ENCODE measurements around the gene ERBB3.

The ERBB3 gene

DNA sequence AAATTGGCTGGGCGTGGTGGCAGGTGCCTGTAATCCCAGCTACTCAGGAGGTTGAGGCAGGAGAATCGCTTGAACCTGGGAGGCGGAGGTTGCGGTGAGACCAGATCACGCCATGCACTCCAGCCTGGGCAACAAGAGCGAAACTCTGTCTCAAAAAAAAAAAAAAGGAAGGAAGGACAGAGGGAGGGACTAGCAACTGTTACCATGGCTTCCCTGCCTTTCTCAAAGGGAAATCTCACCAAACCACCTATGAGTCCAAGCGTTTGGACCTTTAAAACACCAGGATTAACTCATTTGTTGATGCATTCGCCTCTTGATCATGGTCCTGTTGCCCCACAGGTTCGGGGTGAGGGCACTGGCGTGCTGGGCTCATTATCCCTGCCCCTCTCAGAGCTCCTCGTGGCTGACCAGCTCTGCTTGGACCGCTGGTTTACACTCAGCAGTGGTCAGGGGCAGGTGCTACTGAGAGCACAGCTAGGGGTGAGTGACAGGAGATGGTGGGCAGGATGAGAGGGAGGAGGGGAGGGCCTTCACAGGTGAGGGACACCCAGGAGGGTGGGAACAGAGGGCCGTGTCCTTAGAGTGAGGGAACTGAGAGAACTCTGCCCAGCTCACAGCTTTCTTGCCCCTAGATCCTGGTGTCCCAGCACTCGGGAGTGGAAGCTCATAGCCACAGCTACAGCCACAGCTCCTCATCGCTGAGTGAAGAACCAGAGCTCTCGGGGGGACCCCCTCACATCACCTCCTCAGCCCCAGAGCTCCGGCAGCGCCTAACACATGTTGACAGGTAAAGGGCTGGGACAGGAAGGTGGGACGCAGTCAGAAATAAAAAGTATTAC lies 62.2 kb downstream of the ERBB3 start:
- DNase-seq (ENCODE audit: low read depth, low spot score), result no peak
- H3K4me3 ChIP-seq (ENCODE audit: low read depth, low read length), result no peak overlapping the region
- ChIA-PET CTCF (interaction anchor here (1.4 to 2.9 kb wide), 3 partner anchors 13 to 47 kb away, joined by 3 to 10 read pairs (median 7); partner anchors contain the start of genes SMARCC2 and ZC3H10), POLR2A (interaction anchor here (2.7 kb wide), 1 partner anchor 14 kb away, joined by 7 read pairs; the partner anchor contains the start of gene ESYT1)
- TF ChIP-seq, protein P1, sequence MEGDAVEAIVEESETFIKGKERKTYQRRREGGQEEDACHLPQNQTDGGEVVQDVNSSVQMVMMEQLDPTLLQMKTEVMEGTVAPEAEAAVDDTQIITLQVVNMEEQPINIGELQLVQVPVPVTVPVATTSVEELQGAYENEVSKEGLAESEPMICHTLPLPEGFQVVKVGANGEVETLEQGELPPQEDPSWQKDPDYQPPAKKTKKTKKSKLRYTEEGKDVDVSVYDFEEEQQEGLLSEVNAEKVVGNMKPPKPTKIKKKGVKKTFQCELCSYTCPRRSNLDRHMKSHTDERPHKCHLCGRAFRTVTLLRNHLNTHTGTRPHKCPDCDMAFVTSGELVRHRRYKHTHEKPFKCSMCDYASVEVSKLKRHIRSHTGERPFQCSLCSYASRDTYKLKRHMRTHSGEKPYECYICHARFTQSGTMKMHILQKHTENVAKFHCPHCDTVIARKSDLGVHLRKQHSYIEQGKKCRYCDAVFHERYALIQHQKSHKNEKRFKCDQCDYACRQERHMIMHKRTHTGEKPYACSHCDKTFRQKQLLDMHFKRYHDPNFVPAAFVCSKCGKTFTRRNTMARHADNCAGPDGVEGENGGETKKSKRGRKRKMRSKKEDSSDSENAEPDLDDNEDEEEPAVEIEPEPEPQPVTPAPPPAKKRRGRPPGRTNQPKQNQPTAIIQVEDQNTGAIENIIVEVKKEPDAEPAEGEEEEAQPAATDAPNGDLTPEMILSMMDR (IDR thresholded peaks at IDR 0.05; ENCODE audit: insufficient read depth, low read length, missing control alignments), result no peak

DNA sequence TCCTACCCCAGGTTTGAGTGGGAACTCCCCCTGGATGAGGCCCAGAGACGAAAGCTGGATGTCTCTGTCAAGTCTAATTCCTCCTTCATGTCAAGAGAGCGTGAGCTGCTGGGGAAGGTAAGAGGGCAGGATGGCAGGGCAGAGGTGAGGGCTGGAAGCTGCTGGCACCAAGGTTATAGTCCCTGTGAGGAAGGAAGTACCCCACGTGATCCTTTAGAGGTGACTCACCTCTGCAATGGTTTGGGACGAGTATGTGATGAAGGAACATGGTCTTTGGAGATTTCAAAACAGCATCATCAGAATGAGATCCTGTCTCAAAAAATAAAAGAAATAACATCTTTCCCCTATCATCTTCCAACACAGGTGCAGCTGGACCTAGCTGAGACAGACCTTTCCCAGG lies 63.3 kb downstream of the ERBB3 start:
- H3K4me3 ChIP-seq (ENCODE audit: low read depth, low read length), result no peak overlapping the region
- ChIA-PET POLR2A (interaction anchor here (1.1 kb wide), 2 partner anchors 10 to 20 kb away, joined by 3 to 4 read pairs; no protein-coding TSS in a partner anchor), CTCF (interaction anchor here (1.2 to 2.9 kb wide), 4 partner anchors 12 to 46 kb away, joined by 3 to 10 read pairs (median 6); partner anchors contain the start of genes ESYT1, SMARCC2 and ZC3H10)
- TF ChIP-seq, protein P1 (IDR thresholded peaks at IDR 0.05; ENCODE audit: insufficient read depth, low read length, missing control alignments), result no peak
- DNase-seq (ENCODE audit: low read depth, low spot score), result no peak

DNA sequence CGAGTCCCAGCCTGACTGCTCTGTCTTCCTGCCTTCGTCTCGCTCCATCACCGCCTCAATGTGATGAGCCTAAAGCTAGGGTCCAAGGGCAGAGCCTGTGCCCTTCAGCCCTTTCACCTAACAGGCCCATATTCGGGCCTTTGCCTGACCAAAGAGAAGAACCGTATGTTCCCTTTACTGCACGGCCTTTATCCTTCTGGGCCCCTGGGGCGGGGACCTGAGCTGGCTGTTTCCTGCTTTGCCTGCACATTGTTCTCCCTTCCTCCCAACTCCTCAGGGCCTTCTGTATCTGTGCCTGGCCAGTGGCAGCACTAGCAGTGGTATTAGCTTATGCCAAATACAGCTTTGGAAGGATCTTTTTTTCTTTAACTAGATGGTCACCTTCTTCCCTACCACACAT lies 63.9 kb downstream of the ERBB3 start:
- TF ChIP-seq, protein P1 (IDR thresholded peaks at IDR 0.05; ENCODE audit: insufficient read depth, low read length, missing control alignments), result no peak
- no peak overlapping the region for H3K4me3 ChIP-seq (ENCODE audit: low read depth, low read length)
- POLR2A ChIA-PET, result interaction anchor here (1.1 to 1.6 kb wide), 3 partner anchors 10 to 26 kb away, joined by 3 to 4 read pairs (median 3); partner anchors contain the start of gene ZC3H10
- DNase-seq (ENCODE audit: low read depth, low spot score), result no peak
- CTCF ChIA-PET, result interaction anchor here (0.9 to 2.2 kb wide), 5 partner anchors 11 to 46 kb away, joined by 3 to 7 read pairs (median 3); partner anchors contain the start of genes ESYT1 and SMARCC2

DNA sequence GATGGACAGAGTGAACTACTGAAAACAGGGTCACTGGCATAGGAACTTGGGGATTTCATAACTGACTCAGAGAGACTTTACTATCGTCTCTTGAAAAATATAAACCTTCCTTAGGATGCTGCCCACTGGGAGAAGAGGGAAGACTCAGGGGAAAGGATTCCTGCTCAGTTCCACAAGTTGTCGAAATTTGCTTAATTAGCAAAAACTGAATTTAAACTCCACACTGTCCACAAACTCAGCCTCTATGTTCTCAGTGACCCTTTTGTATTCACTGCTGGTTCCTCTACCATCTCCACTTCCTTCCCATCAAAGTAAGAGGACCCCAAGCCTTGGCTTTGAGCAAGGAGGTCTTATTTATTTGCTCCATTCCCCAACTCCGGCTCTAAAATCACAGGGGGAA lies 65.3 kb downstream of the ERBB3 start:
- ChIA-PET CTCF (interaction anchor here (0.9 kb wide), 1 partner anchor 147 kb away, joined by 3 read pairs; no protein-coding TSS in a partner anchor), POLR2A (interaction anchor here (1.6 kb wide), 1 partner anchor 27 kb away, joined by 3 read pairs; the partner anchor contains the start of gene ZC3H10)
- DNase-seq (ENCODE audit: low read depth, low spot score), result no peak
- H3K4me3 ChIP-seq (ENCODE audit: low read depth, low read length), result no peak overlapping the region
- TF ChIP-seq, protein P1 (IDR thresholded peaks at IDR 0.05; ENCODE audit: insufficient read depth, low read length, missing control alignments), result no peak

DNA sequence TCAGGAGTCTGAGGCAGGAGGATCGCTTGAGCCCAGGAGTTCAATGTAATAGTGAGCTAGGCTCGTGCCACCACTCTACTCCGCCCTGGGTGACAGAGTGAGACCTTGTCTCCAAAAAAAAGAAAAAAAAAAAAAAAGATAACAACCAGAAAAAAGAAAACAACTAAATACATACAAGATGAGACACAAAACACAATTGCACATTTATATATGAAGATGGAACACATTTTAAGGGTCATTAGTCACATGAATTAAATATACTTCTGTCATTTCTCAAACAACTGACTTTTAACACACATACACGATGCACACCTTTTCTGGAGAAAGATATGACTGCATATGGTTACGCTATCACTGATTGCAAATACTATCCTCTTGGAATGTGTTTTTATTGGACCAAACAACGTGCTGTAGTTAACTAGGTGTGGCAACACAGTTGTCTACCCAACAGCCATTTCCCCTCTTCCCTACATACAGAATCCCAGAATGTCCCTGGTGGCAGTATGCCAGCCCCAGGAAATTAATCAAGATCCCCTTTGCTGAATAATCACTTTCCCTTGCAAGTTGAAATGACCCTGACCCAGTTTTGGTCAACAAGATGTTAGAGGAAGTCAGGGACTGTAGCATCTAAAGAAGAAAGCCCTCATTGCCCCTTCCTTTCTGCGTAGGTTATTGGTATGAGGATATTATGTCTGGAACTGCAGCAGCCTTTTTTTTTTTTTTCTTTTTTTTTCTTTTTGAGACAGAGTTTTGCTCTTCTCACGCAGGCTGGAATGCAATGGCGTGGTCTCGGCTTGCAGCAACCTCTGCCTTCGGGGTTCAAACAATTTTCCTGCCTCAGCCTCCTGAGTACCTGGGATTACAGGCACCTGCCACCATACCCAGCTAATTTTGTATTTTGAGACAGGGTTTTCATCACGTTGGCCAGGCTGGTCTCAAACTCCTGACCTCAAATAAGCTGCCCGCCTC lies 66.8 kb downstream of the ERBB3 start:
- H3K4me3 ChIP-seq (ENCODE audit: low read depth, low read length), result no peak overlapping the region
- POLR2A ChIA-PET, result interaction anchor here (0.6 to 0.8 kb wide), 2 partner anchors 19 to 50 kb away, joined by 3 read pairs; partner anchors contain the start of gene ESYT1
- no peak for DNase-seq (ENCODE audit: low read depth, low spot score)
- CTCF ChIA-PET, result no interaction called here
- TF ChIP-seq, protein P1 (IDR thresholded peaks at IDR 0.05; ENCODE audit: insufficient read depth, low read length, missing control alignments), result no peak
